Measurements from ENCODE around the gene TMTC1.

DNA sequence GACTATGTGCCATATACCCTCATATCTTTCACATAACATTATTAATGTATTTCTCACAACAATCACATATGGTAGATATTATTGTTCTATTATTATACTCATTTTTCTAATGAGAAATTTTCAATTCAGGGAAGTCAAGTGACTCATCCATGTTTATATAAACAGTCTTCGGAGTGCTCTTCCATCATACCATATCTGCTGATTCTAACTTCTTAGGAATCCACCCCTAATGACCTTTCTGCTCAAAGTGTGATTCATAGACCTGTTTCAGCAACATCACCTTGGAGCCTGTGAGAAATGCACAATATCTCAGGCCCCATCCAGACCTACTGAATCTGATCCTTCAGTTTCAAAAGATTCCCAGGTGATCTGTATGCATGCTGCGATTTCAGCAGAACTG, 246.4 kb downstream of the TMTC1 start:
- TF ChIP-seq, protein P1, sequence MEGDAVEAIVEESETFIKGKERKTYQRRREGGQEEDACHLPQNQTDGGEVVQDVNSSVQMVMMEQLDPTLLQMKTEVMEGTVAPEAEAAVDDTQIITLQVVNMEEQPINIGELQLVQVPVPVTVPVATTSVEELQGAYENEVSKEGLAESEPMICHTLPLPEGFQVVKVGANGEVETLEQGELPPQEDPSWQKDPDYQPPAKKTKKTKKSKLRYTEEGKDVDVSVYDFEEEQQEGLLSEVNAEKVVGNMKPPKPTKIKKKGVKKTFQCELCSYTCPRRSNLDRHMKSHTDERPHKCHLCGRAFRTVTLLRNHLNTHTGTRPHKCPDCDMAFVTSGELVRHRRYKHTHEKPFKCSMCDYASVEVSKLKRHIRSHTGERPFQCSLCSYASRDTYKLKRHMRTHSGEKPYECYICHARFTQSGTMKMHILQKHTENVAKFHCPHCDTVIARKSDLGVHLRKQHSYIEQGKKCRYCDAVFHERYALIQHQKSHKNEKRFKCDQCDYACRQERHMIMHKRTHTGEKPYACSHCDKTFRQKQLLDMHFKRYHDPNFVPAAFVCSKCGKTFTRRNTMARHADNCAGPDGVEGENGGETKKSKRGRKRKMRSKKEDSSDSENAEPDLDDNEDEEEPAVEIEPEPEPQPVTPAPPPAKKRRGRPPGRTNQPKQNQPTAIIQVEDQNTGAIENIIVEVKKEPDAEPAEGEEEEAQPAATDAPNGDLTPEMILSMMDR (conservative IDR thresholded peaks at IDR 0.05) = no peak
- no peak for TF ChIP-seq EZH2 (IDR thresholded peaks at IDR 0.05; ENCODE audit: low read depth)
